IPS-NIHi11 (cell line): ENCODE data around the gene ATP8A2.
"Not testable (repeated sequence)": the region's sequence is repeated elsewhere in the genome, so short reads cannot be mapped to it uniquely, and the experiment has no call there.

ENCODE experiments used
- DNase-seq: peaks from one replicate; pipeline ENCODE4 v3.0.0; 2012; ENCODE audit warnings: mixed read lengths, low spot score

ATP8A2 gene

DNA sequence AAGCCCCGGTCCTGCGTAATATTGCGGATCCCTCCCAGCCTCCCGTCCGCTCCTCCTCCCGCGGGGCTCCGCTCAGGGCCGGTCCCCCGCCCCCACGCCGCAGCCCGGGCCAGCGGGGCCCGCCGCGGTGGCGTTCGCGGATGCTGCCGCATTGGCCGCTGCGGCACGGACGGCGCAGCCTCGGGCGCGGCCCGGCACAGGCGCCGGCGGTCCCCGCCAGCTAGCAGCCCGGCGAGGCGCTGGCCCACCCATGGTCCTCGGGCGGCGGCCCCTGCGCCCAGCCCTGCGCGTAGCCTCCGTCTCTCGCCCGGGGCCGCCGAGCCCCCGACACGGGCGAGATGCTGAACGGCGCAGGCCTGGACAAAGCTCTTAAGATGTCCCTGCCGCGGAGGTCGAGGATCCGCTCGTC, at the start of gene ATP8A2:
Gene ATP8A2, plus strand, starts transcription at position 100 of the 409 bp plus-strand sequence. Its CDS starts 239 bp downstream, at position 339.
- DNase-seq: peak; percentile 67

DNA sequence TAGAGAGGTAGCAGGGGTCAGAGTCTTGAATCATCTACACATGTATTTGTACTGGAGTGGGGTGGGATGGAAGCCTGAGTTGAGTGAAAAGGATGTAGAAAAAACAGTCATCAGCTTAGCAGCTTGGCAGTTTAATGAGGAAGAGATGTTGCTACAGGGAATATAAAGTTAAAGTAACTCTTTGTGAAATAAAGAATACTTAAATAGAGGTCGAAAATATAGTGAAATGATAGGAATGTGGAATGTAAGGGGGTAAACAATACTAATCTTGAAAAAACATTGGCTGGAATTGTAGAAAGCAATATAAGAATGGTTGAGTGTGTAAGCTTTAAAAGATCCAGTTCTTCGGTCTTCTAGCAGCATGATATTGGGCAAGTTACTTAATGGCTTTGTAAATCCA, 47.7 kb upstream of the ATP8A2 start:
- no peak for DNase-seq

DNA sequence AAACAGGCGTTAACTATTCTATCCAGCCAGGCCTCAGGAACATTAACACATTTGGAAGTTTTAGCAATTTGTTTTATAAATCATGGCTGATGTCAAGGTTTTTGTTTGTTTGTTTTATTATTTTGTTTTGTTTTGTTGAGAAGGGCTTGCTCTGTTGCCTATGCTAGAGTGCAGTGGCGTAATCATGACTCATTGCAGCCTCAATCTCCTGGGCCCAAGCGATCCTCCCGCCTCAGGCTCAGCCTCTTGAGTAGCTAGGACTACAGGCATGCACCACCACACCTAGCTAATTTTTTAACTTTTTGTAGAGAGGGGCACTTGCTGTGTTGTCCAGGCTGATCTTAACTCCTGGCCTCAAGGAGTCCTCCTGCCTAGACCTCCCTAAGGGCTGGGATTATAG, 42.1 kb upstream of the ATP8A2 start:
- DNase-seq: no peak

DNA sequence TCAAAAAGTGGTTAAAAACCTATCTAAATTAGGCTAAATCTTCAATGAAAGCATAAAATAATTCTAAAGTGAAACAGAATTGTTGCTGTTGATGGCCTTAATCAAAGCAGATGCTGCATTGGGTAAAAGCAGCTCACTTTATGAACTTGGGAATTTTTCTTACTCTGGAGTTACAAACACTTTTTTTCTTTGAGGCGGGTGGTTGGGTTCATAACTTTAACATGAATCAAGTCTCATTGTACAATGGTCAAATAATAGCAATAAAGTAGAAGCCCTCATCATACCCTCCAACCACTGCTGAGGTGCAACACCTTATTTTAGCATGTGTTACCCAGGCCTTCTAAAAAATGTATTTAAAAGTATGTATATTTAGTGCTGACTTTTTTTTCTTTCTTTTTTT, 41.2 kb upstream of the ATP8A2 start:
- DNase-seq: no peak

DNA sequence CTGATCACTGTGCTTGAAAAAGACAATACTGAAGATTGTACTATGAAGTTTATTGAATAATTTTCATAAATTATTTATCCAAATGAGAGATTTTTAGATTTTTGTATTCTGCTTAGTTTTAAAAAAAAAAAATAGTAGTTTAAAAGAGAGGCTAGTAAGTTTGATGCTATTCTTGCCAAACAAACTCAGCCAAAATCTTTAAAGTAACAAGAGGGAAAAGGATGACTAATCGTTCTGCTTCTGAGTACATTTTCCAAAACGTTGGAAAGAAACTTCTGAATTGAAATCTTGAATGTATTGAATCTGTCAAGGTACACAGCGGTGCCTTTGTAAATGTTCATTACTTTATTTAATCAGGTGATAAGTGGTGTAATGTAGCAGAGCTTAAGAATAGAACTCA, 35.9 kb upstream of the ATP8A2 start:
- DNase-seq: no peak

DNA sequence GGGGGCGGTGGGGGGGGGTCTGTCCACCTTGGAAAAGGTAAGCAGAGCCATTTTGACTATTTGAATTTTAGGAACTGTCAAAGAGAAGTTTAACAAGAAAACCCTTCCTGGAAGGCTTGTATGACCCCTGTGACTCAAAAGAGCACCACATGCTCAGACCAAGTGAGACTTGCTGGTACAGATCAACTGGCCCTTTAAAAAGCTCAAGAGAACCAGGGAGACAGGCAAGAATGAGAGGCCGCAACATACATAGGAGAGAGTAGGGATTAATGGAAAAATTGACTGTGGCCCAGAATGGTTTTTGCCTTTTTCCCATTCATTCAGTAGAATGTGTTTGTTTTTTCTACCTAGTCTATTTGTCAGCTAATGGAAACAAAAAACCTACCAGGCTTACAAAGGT, 26.2 kb upstream of the ATP8A2 start:
- DNase-seq: no peak

DNA sequence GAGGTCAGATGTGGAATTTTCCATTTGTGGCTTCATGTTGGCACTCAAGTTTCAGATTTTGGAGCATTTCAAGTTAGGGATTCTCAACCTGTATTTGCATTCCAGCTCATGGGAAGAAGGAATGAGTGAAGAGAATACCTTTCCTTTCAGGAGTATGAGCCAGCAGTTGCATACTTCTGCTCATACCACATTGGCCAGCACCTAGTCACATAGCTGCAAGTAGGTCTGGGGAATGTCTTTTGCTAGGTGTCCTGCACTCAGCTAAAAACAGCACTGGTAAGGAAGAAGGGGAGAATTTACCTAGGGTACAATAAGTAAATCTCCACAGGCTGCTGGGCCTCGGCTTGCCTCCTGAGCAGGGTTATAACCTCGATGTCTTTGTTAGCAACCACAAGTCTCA, 24.6 kb upstream of the ATP8A2 start:
- DNase-seq: no peak

DNA sequence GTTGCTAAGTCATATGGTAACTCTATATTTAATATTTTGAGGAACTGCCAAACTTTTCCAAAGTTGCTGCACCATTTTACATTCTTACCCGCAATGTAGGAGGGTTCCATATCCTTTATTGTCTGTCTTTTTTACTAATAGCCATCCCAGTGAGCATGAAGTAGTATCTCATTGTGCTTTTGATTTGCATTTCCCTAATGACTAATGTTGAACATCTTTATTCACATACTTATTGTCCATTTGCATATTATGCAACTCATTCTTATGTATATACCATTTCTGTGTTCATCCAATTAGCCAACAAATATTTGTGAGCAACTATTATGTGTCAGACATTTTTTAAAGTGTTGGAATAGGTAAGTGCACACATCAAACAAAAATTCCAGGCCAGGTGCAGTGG, 20.4 kb upstream of the ATP8A2 start:
- DNase-seq: no peak

DNA sequence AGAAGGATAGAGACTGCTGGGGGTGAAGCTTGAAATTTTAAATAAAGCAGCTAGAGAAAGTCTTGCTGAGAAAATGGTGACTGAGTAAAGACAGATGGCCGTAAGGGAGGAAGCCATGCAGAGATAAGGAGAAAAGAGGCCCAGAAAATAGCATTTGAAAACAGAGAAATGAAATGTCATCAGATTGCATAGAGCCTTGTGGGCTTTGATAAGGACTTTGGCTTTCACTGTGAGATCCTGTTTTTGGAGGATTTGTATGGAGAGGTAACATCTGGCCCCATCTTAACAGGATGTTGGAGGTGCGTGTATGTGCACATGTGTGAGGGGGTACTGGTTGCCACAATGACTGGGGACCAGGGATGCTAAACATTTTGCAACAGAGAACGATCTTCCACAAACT, 19.5 kb upstream of the ATP8A2 start:
- no peak for DNase-seq

DNA sequence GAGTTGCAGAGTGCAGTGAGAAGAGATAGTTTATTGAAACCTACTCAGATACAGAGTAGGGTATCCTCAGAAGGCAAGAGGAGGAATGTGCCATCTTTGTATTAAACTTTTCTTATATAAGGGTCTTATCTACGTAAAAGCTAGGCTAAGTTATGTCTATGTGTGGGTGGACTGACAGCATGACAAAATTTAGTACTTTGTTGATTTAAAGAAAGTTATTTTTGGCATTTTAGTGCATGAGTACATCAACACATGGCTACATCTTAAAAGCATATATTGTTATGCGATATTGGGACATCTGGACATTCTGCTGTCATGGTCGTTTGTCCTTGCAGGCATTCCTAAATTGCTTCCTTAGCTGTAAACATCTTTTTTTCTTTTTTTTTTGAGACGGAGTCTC, 19.0 kb upstream of the ATP8A2 start:
- no peak for DNase-seq

DNA sequence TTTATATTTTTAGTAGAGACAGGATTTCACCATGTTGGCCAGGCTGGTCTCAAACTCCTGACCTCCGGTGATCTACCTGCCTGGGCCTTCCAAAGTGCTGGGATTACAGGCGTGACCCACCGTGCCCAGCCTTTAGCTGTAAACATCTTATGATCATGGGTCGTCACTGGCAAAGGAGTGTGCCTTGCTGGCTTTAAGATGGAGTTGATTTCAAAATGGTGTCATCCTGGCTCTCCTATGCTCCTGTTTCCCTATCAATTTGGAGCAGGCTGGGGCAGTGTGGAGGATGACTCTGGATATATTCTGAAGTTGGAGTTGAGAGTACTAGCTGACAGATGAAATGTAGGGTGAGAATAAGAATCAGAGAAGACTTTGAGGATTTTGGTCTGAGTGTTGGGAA, 18.4 kb upstream of the ATP8A2 start:
- no peak for DNase-seq

DNA sequence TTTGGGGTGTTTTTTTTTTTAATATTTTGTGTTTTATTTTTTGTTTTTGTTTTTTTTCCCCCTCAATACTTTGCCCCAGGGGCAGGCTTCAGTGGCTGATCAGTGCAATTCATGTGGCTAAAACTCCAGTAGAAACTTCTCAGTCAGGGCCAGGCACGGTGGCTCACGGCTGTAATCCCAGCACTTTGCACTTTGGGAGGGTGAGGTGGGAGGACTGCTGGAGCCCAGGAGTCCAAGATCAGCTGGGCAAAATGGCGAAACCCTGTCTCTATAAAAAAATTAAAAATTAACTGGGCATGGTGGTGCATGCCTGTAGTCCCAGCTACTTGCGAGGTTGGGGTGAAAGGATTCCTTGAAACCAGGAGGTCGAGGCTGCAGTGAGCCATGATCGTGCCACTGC, 17.4 kb upstream of the ATP8A2 start:
- no peak for DNase-seq

DNA sequence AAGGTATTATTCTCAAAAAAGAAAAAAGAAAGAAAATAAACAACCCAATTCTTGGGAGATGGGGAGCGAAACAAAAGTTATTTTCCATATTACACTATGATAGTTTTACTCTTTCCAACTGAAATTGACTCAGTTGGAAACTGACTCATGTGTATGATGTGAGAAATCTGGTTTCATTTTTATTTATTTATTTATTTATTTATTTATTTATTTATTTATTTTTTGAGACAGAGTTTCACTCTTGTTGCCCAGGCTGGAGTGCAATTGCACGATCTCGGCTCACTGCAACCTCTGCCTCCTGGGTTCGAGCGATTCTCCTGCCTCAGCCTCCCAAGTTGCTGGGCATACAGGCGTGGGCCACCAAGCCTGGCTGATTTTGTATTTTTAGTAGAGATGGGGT, 11.3 kb upstream of the ATP8A2 start:
- DNase-seq: not testable (repeated sequence)

DNA sequence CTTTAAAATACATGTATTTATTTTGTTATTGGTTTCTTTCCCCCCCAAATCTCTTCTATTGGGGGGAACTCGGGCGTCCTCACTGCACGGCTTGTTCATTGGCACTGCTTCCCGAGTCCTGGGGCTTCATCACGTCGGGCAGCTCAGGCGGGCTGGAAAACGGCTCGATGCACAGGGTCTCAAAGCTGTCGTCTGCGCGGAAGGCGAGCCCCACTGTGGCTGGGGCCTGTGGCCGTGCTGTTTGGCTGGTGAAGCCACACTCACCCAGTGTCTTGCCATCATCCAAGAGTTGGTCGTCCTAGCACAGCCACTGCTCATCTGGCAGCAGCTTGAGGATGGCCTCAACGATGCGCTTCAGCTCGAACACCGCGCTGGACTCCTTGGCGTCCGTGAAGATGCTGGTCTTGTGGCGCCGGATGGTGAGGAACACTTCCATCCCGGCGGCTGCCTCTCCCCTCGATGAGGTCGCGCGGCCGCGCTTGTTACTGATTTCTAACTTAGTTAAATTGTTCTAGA, 6.0 kb upstream of the ATP8A2 start:
- DNase-seq: no peak

DNA sequence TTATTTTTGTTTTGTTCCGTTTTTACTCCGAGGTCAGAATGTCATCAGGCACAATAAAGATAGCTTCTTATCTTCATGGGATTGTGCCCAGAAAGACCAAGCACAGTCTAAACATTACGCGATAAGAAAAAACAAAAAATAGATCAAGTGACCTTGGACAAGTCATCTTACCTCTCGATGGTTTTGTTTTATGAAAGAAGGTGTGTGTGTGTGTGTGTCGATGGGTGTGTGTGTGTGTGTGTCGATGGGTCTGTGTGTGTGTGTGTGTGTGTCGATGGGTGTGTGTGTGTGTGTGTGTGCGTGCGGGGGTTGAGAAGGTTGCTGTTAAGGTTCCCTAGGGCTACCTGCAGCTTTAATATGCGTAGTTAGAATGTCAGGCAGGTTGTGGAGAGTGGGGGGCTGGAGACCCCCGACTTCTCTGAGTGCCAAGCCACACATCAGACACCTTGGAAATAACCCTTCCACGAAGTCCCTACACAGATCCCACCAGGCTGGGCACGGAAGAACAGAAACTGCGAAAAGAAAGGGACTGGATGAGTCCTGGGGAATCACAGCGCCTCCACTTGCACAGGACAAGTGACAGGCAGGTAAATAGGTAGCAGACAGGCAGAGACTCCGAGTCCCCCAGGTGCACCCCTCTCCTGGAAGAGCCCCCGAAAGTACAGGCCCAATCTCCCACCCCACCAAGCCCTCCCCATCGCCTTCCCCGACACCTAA, 458 bp upstream of the ATP8A2 start:
- DNase-seq: no peak

DNA sequence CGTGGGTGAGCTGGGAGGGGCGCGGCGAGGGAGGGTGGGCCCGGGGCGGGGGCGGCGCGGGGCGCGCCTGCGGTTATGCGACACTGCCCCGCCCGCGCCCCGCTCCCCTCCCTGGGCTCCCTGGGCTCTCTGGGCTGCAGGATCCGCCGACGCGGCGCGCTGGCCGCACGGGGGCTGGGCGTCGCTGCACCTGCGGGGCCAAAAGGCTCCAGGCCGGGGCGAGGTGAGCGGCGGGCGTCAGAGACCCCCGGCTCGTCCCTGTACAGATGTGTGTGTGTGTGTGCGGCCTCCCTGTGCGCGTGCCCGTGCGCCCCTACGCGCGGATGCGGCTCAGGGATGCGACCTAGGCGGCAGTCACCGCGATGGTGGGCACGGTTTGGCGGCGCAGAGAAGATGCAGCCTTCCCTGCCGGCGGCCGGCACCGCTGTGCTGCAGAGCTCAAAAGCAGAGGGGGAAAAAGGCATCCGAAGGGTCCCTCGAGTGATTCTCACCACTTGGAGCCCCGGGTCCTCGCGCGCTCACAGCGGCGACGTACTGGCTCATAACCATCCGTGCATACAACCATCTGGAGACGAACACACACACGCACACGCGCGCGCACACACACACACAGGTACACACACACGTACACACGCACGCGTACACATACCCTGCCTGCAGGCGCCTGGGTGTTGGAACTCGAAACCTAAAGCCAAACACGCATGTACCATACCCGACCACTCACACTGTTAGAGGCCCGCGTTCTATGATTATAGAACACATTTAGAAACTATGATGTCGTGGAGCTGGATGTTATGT, 709 bp downstream of the ATP8A2 start:
- DNase-seq: peak; percentile 50

DNA sequence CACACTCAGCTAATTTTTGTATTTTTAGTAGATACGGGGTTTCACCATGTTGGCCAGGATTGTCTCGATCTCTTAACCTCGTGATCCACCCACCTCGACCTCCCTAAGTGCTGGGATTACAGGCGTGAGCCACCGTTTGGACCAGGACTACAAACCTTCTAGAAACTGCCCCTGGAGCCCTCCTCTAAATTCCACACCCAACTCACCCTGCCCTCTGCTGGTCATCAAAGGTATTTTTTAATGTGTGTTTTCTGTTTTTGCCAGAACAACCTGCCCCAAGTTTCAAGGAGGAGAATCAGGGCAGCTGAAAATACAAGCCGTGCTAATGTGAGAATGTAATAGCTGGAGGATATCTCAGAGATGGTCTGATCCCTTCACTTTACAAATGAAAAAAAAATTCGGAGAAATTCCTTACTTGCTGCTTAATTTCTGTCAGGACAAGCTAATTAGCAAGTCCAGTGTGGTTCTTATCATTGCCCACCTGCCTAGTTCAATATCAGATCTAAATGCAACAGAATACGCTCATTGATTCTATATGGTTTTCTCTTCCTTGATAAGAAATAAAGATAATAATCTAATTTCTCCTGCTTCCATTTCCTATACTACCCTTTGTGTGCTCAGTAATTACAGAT, 4.1 kb downstream of the ATP8A2 start:
- peak; percentile 62 for DNase-seq

DNA sequence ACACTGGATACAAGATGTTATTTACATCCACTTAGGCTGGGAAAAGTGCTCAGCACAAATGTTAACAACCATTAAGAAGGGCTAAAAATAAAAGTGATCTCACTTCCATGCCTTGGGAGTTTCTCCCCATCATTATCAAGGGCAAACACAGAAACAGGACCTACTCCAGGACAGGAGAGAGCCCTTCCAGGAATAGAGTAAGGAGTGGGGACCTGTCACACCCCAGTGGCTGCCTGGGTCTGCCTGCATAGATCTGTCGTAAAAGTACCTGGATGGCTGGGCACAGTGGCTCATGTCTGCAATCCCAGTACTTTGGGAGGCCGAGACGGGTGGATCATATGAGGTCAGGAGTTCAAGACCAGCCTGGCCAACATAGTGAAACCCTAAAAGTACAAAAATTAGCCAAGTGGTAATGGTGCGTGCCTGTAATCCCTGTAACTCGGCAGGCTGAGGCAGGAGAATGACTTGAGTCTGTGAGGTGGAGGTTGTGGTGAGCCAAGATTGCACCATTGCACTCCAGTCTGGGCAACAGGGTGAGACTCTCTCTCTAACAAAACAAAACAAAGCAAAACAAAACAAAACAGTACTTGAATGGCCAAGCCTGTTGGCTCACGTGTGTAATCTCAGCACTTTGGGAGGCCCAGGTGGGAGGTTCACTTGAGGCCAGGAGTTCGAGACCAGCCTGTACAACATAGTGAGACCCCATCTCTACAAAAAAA, 5.6 kb downstream of the ATP8A2 start:
- no peak for DNase-seq

DNA sequence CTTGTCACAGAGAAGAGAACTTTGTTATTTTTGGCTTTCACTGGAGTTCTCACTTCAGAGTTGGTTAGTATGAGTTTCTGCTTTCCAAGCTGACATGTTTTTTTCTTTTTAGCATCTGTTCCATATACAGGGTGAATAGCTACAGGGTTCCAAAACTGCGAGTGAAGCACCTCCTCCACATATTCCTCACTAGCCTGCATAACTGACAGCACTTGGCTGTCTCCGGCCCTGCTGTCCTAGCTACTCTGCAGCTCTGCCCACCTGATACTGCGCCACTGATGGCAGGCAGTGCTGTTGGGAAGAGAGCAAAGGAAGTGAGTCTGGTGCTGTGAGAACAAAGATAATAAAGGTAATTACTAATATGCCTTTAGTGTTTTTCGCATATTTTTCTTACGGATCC, 6.8 kb downstream of the ATP8A2 start:
- DNase-seq: no peak

DNA sequence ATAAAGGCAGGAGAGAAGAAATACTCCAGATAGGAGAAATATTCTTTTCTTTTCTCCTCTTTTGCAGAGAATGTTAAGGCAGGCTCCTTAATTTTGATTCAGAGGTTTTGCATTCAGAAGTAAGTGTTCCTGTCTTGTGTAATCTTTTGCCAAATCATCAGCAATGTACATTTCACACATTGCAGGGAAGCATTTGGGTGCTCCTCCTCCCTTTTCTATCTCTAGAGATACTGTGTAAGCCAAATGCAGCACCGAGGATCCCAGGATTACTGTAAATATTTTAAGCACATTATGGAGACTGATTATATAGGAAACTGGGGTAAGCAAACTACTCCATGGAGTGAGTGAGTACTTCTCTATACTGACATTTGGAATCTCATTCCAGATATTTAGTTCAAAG, 7.2 kb downstream of the ATP8A2 start:
- DNase-seq: no peak

DNA sequence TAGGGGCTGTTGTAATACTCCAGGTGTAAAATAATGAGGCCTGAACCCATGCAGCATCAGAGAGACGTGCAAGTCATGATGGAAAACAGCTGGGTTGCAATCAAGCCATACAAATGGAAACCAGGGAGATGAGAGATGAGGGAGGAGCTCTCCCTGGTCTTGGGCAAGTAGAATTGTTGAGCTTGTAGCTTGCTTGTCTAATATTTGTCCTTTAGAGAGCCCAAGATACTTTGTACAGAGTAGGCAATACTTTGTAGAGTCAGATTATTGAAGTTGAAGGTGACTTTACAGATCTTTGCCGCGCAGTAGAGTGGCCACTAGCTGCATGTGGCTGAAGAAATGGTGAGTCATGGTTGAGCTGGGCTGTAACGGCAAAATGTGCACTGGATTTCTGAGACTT, 8.3 kb downstream of the ATP8A2 start:
- no peak for DNase-seq

DNA sequence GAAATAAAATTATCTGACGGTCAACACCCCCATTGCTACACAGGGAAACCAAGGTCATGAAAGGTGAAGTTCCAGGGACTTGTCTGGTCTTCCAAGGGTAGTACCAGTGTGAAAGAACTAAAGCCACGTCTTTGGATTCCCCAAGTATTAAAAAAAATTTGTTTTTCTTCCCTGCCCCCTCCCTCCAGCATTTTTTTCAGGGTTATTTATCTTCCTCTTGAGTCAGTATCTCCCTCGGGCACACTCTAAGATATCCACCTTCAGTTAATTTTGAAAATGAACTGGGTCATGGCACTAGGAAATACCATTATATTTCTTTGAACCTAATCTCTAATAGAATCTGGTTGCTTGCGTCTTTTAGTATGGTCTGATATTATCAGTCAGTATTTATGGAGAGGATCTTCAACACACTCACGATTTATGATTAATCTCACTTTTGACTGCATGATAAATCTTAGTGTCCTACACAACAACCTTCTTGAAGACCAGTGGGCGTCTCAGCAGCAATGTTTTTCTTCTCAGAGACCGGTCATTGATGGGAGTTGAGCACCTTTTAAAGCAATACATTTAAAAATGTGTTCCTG, 9.1 kb downstream of the ATP8A2 start:
- DNase-seq: no peak
